IMR-90 (cell line): ENCODE measurements around the gene EAF2. TPM values are rescaled to one million over a fixed set of nuclear protein-coding genes. Genes with fewer than 3 reads are reported as not detected.

Source experiments
- ATAC-seq: fragments of 200-7000 bp; cut with Tn5 transposase; 2 replicates; pipeline ENCODE4 v1.9.1; 2020; ENCODE audit warnings: low read depth, mild to moderate bottlenecking, moderate library complexity
- BruUV-seq: library from RNA; stranded (reverse); fragments of 400-500 nt; replicated peaks from 2 replicates; lab custom pipeline; 2021; lab: Mats Ljungman, UMichigan
- CTCF ChIA-PET: fragments of 300-600 bp; formaldehyde crosslinking; extraction: SDS; loops from one replicate; lab custom pipeline; 2021; ENCODE audit warnings: antibody characterized with exemption; lab: Yijun Ruan, JAX
- POLR2A ChIA-PET: fragments of 300-600 bp; sonication (Branson Sonifier 250); formaldehyde crosslinking; loops from one replicate; lab custom pipeline; 2022; ENCODE audit warnings: antibody characterized with exemption; ENCODE audit not compliant: unreplicated experiment; lab: Charles Lee
- DNase-seq: peaks from one replicate; pipeline ENCODE4 v3.0.0; 2013
- H2AFZ ChIP-seq: replicated peaks from 2 replicates; pipeline ENCODE3; 2013; ENCODE audit warnings: low read length, mild to moderate bottlenecking; ENCODE audit not compliant: poor library complexity
- H2AK5ac ChIP-seq: 2 replicates; pipeline ENCODE4 v1.6.1; 2013; ENCODE audit warnings: low read depth, low read length, inconsistent platforms
- H2AK9ac ChIP-seq: replicated peaks from 2 replicates; pipeline ENCODE3; 2013; ENCODE audit warnings: mild to moderate bottlenecking, low read depth, low read length, moderate library complexity; ENCODE audit not compliant: poor library complexity
- H2BK120ac ChIP-seq: 2 replicates; pipeline ENCODE4 v1.6.1; 2013; ENCODE audit warnings: low read depth, low read length, inconsistent platforms
- H2BK15ac ChIP-seq: 3 replicates; pipeline ENCODE4 v1.6.1; 2013; ENCODE audit warnings: low read depth, low read length, inconsistent platforms
- H2BK20ac ChIP-seq: 2 replicates; pipeline ENCODE4 v1.6.1; 2013; ENCODE audit warnings: low read depth, mild to moderate bottlenecking, inconsistent platforms, low read length, moderate library complexity
- H2BK5ac ChIP-seq: 2 replicates; pipeline ENCODE4 v1.6.1; 2013; ENCODE audit warnings: mild to moderate bottlenecking, low read depth, low read length, inconsistent platforms; ENCODE audit not compliant: poor library complexity, severe bottlenecking
- H3K14ac ChIP-seq: replicated peaks from 2 replicates; pipeline ENCODE4 v1.6.1; 2013; ENCODE audit warnings: low read depth, low read length, inconsistent platforms
- H3K18ac ChIP-seq: 2 replicates; pipeline ENCODE4 v1.6.1; 2013; ENCODE audit warnings: low read depth, low read length, control low read depth
- H3K23ac ChIP-seq: 2 replicates; pipeline ENCODE4 v1.6.1; 2013; ENCODE audit warnings: low read depth, low read length, inconsistent platforms
- H3K27ac ChIP-seq: 2 replicates; pipeline ENCODE4 v1.5.1; 2013; ENCODE audit warnings: mild to moderate bottlenecking, control low read depth, low read length; ENCODE audit not compliant: insufficient read depth
- H3K27me3 ChIP-seq: 2 replicates; pipeline ENCODE4 v1.6.1; 2013; ENCODE audit warnings: low read length; ENCODE audit not compliant: control insufficient read depth, insufficient read depth
- H3K36me3 ChIP-seq: 2 replicates; pipeline ENCODE4 v1.6.1; 2013; ENCODE audit warnings: low read length, mixed read lengths; ENCODE audit not compliant: control insufficient read depth, insufficient read depth
- H3K4ac ChIP-seq: 2 replicates; pipeline ENCODE4 v1.6.1; 2013; ENCODE audit warnings: low read depth, low read length, inconsistent platforms
- H3K4me1 ChIP-seq: 2 replicates; pipeline ENCODE4 v1.6.1; 2013; ENCODE audit warnings: low read length, mixed read lengths; ENCODE audit not compliant: control insufficient read depth, insufficient read depth
- H3K4me2 ChIP-seq: 2 replicates; pipeline ENCODE4 v1.6.1; 2013; ENCODE audit warnings: low read depth, mild to moderate bottlenecking, control low read depth, low read length, moderate library complexity
- H3K4me3 ChIP-seq: 2 replicates; pipeline ENCODE4 v1.5.1; 2013; ENCODE audit warnings: low read depth, mild to moderate bottlenecking, control low read depth, low read length, moderate library complexity; ENCODE audit not compliant: insufficient read depth
- H3K56ac ChIP-seq: 2 replicates; pipeline ENCODE4 v1.6.1; 2013; ENCODE audit warnings: low read length, inconsistent platforms; ENCODE audit not compliant: insufficient read depth; ENCODE audit errors: extremely low read depth
- H3K79me1 ChIP-seq, 2 experiments: 2 replicates each; pipeline ENCODE4 v1.6.1; 2013; ENCODE audit warnings: low read length in 2 of 2, inconsistent platforms in 1 of 2, low read depth in 1 of 2
- H3K9ac ChIP-seq: 2 replicates; pipeline ENCODE4 v1.6.1; 2013; ENCODE audit warnings: low read depth, low read length, control low read depth
- H3K9me1 ChIP-seq: 2 replicates; pipeline ENCODE4 v1.6.1; 2013; ENCODE audit warnings: low read length, inconsistent platforms; ENCODE audit not compliant: insufficient read depth
- H3K9me3 ChIP-seq: 2 replicates; pipeline ENCODE4 v1.6.1; 2013; ENCODE audit warnings: low read length; ENCODE audit not compliant: control insufficient read depth, insufficient read depth
- H4K20me1 ChIP-seq: 2 replicates; pipeline ENCODE4 v1.6.1; 2013; ENCODE audit warnings: low read length, inconsistent platforms; ENCODE audit not compliant: insufficient read depth
- H4K5ac ChIP-seq: 2 replicates; pipeline ENCODE4 v1.6.1; 2013; ENCODE audit warnings: mild to moderate bottlenecking, low read depth, low read length, control low read depth
- H4K8ac ChIP-seq, 2 experiments: 2 replicates each; pipeline ENCODE4 v1.6.1; 2013; ENCODE audit warnings: low read depth in 2 of 2, low read length in 2 of 2, control low read depth in 1 of 2, inconsistent platforms in 1 of 2
- H4K91ac ChIP-seq: 2 replicates; pipeline ENCODE4 v1.6.1; 2013; ENCODE audit warnings: low read depth, low read length, inconsistent platforms; ENCODE audit not compliant: insufficient read depth
- RCOR1 ChIP-seq: IDR thresholded peaks from 2 replicates; pipeline ENCODE4 v1.6.1; 2012; ENCODE audit warnings: mild to moderate bottlenecking, low read length, improper control_type of control experiment; ENCODE audit not compliant: insufficient replicate concordance
- WGBS, 2 experiments: methylation state at CpG; one replicate each; pipeline versions ENCODE4 v1.1.5 to v1.1.7; 2013; ENCODE audit warnings: missing lambda C conversion rate in 2 of 2; ENCODE audit not compliant: insufficient read length in 1 of 2; ENCODE audit errors: extremely low coverage in 2 of 2; 5-methylcytosine and 5-hydroxymethylcytosine counted together
- dilution Hi-C: fragments of 300-500 bp; cut with HindIII; formaldehyde crosslinking; loops from one replicate; pipeline ENCODE4 v1.14.3; 2018; ENCODE audit warnings: low sequenced_read_pairs; ENCODE audit not compliant: unreplicated experiment
- in situ Hi-C: fragments of 300-500 bp; cut with MboI; formaldehyde crosslinking; loops from 3 replicates; pipeline ENCODE4 v1.14.3; 2019; ENCODE audit warnings: low sequenced_read_pairs, inconsistent platforms, mixed read lengths
- intact Hi-C: fragments of 100-400 bp; cut with micrococcal nuclease; formaldehyde crosslinking; loops from 2 replicates; pipeline ENCODE4 v1.10.0; 2022
- polyA plus RNA-seq, 3 experiments: library from polyadenylated mRNA; depleted of rRNA; stranded (reverse); fragments of >200 nt; gene quantifications; 2 replicates each; pipeline ENCODE4 v1.2.3, GENCODE V29; 2012; ENCODE audit warnings: low replicate concordance in 1 of 3
- total RNA-seq: library from RNA; depleted of rRNA; stranded (reverse); fragments of >200 nt; gene quantifications from 2 replicates; pipeline ENCODE4 v1.2.3, GENCODE V29; 2012

EAF2 gene
- total and polyA plus RNA-seq, 2 of the 4 experiments (the other 2 are of a cell fraction), result 2.2 to 2.3 TPM

GRCh38 chr3:121844892-121845291 is 9.9 kb downstream of the EAF2 start:
- H3K23ac ChIP-seq, result no peak overlapping the region
- no peak overlapping the region for H3K18ac ChIP-seq
- H4K20me1 ChIP-seq, result no peaks in the 10 kb centered on the region
- no peak overlapping the region for H2BK5ac ChIP-seq
- no peak overlapping the region for H3K4me2 ChIP-seq
- no peak overlapping the region for H2AK9ac ChIP-seq
- BruUV-seq, result no TSS peak
- H3K79me1 ChIP-seq, result no peaks in the 10 kb centered on the region
- ChIA-PET POLR2A (no interaction called here), CTCF (no interaction called here)
- no peak for TF ChIP-seq RCOR1
- in situ Hi-C loops, result no loop called here
- H3K4me3 ChIP-seq, result no peak overlapping the region
- H2BK15ac ChIP-seq, result no peak overlapping the region
- no peaks in the 10 kb centered on the region for H3K4me1 ChIP-seq
- 100% methylated on average over 1 of the region's 7 CpGs; no CpG with 5 or more reads in 1 of the 2 experiments for whole genome bisulfite sequencing, 2 experiments
- no peak overlapping the region for H3K9ac ChIP-seq
- no peak overlapping the region for H3K56ac ChIP-seq
- no peaks in the 10 kb centered on the region for H3K9me1 ChIP-seq
- no peaks in the 10 kb centered on the region for H3K27me3 ChIP-seq
- no peak overlapping the region for H3K27ac ChIP-seq
- no peak overlapping the region for H4K5ac ChIP-seq
- H3K9me3 ChIP-seq, result no peaks in the 10 kb centered on the region
- H2AFZ ChIP-seq, result no peak overlapping the region
- H4K8ac ChIP-seq, result no peak overlapping the region
- no peak overlapping the region for H2BK20ac ChIP-seq
- H3K4ac ChIP-seq, result no peak overlapping the region
- H3K36me3 ChIP-seq, result no peaks in the 10 kb centered on the region
- no peak overlapping the region for H2BK120ac ChIP-seq
- dilution Hi-C loops, result no loop called here
- H3K14ac ChIP-seq, result no peak overlapping the region
- DNase-seq (no peak), ATAC-seq (no peak)
- H4K91ac ChIP-seq, result no peak overlapping the region
- intact Hi-C loops, result no loop called here
- H2AK5ac ChIP-seq, result no peak overlapping the region
